ENCODE data around the gene SPATA21.
"Not testable (repeated sequence)": the region's sequence is repeated elsewhere in the genome, so short reads cannot be mapped to it uniquely, and the experiment has no call there.

SPATA21 gene

GRCh38 chr1:16461681-16462080 is 24.5 kb upstream of the SPATA21 start:
- TF ChIP-seq GATA1 (IDR thresholded peaks at IDR 0.05; ENCODE audit: low read depth, low read length): no peak
- TF ChIP-seq POLR2A (IDR thresholded peaks at IDR 0.05; ENCODE audit: low read length): no peak
- no peak for DNase-seq

- TF ChIP-seq POLR2A (IDR thresholded peaks at IDR 0.05; ENCODE audit: low read length) (no peak), GATA1 (IDR thresholded peaks at IDR 0.05; ENCODE audit: low read depth, low read length) (no peak)
- DNase-seq: no peak
These were observed 22.2 kb upstream of the SPATA21 start for GRCh38 chr1:16459352-16459925.

DNA sequence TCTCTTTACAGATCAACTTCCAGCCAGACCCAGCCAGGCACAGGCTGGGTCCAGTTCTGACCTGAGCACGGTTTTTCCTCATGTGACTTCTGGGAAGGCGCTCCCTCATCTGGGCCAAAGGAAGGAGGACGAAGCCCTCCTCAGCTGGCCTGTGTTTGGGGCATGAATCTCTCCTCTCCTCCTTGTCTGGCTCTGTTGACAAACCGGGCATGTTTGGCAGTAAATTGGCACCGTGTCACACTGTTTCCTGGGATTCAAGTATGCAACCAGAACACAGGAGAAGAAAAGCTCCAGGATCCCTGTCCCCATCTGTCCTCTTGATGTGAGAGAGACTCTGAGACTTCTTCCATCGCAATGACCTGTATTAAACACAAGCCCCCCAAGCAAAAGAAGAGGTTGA is 21.6 kb upstream of the SPATA21 start:
- no peak for TF ChIP-seq GATA1 (IDR thresholded peaks at IDR 0.05; ENCODE audit: low read depth, low read length)
- no peak for TF ChIP-seq POLR2A (IDR thresholded peaks at IDR 0.05; ENCODE audit: low read length)
- no peak for DNase-seq

GRCh38 chr1:16456151-16456550 is 18.9 kb upstream of the SPATA21 start:
- DNase-seq: not testable (repeated sequence)

DNA sequence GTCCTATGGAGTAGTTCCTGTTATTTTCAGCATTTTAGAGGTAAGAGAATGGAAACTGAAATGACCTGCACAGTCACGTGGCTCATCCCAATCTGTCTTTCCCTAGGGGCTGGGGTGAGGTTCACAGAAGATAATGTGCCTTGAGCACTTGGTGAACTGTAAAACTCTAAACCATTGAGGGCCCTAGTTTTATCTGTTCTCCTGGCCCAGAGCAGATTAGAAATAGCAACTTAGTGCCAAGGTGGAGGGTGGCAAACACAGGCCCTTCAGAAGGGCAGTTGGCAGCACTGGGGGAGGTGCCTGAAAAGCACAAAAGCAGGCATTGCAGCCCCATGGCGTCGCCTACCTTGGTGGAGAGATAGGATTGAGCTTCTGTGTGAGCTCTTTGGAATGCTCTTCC is 17.7 kb upstream of the SPATA21 start:
- TF ChIP-seq POLR2A (IDR thresholded peaks at IDR 0.05; ENCODE audit: low read length): peak; percentile 40
- DNase-seq: peak; percentile 22 to 46

DNA sequence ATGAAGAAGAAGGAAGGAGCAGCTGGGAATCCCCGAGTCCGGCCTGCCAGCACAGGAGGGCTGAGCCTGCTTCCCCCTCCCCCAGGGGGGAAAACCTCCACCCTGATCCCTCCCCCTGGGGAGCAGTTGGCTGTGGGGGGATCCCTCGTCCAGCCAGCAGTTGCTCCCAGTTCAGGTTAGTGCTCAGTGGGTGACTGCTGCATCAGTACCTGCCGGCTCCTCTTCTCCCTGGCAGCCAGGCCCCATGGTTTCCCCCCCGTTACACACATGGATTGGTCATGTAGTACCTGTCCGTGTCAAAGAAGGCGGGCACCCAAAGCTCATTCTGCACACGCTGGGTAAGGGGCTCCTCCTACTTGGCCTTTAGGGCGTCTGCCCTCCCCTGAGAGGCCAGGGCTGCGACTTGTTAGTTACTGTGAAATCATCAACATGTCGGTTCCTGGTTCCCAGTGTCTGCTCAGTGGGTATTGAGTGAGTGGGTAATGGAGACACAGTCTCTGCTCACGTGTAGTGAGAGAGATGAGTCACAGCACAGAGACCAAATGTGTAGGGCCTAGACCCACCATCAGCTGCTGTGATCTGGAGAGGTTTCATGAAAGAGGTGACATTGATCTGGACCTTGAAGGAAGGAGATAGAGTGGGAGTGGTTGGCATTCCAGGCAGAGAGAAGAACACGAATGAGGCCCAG is 14.8 kb upstream of the SPATA21 start:
- TF ChIP-seq GATA1 (IDR thresholded peaks at IDR 0.05; ENCODE audit: low read depth, low read length) (no peak), POLR2A (IDR thresholded peaks at IDR 0.05; ENCODE audit: low read length) (no peak)
- no peak for DNase-seq

- DNase-seq: no peak
- TF ChIP-seq POLR2A (IDR thresholded peaks at IDR 0.05; ENCODE audit: low read length): no peak
- no peak for TF ChIP-seq GATA1 (IDR thresholded peaks at IDR 0.05; ENCODE audit: low read depth, low read length)
These were observed 13.7 kb upstream of the SPATA21 start for GRCh38 chr1:16450863-16451481.

- no peak for DNase-seq
- TF ChIP-seq POLR2A (IDR thresholded peaks at IDR 0.05; ENCODE audit: low read length) (no peak), GATA1 (IDR thresholded peaks at IDR 0.05; ENCODE audit: low read depth, low read length) (no peak)
These were observed 12.4 kb upstream of the SPATA21 start for GRCh38 chr1:16449666-16450065.

DNA sequence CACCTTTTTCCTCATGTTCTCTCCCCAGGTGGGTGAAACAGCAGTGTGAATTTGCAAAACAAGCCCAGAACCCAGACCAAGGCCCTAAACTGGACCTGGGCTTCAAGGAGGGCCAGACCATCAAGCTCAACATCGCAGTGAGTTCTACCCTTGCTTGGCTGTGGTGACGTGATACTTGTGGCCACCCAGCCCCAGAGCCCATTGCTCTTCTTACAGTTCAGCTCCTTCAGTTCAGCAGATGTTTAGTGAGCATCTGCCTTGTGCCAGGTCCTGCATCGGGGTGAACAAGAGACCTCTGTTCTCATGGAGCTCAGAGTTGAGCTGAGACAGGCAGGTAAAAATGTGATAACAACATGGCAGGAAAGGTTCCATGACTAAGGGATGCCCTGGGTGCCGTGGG is 11.8 kb upstream of the SPATA21 start:
- no peak for DNase-seq
- TF ChIP-seq GATA1 (IDR thresholded peaks at IDR 0.05; ENCODE audit: low read depth, low read length) (no peak), POLR2A (IDR thresholded peaks at IDR 0.05; ENCODE audit: low read length) (no peak)

- TF ChIP-seq GATA1 (IDR thresholded peaks at IDR 0.05; ENCODE audit: low read depth, low read length): no peak
- DNase-seq: no peak
These were observed 10.4 kb upstream of the SPATA21 start for GRCh38 chr1:16447641-16448040.

GRCh38 chr1:16446116-16446515 is 8.9 kb upstream of the SPATA21 start:
- DNase-seq: no peak
- no peak for TF ChIP-seq POLR2A (IDR thresholded peaks at IDR 0.05; ENCODE audit: low read length)
- TF ChIP-seq GATA1 (IDR thresholded peaks at IDR 0.05; ENCODE audit: low read depth, low read length): no peak

DNA sequence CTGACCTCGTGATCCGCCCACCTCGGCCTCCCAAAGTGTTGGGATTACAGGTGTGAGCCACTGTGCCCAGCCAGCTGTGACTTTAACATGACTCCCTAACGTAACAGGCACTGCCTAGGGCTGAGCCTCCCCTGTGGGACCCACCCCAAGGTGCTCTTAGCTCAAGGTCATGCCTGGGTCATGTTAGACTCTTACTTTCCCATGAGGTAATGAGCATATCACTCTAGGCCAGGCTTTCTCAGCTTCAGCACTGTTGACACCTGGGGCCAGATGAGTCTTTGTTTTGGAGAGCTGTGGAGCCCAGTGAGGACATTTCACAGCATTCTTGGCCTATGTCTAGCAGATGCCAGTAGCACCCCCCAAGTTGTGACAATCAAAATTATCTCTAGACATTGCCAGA is 7.8 kb upstream of the SPATA21 start:
- DNase-seq: no peak
- TF ChIP-seq GATA1 (IDR thresholded peaks at IDR 0.05; ENCODE audit: low read depth, low read length) (no peak), POLR2A (IDR thresholded peaks at IDR 0.05; ENCODE audit: low read length) (no peak)

GRCh38 chr1:16443975-16444770 is 6.9 kb upstream of the SPATA21 start:
- TF ChIP-seq POLR2A (IDR thresholded peaks at IDR 0.05; ENCODE audit: low read length) (peak; percentile 71), GATA1 (IDR thresholded peaks at IDR 0.05; ENCODE audit: low read depth, low read length) (no peak)

DNA sequence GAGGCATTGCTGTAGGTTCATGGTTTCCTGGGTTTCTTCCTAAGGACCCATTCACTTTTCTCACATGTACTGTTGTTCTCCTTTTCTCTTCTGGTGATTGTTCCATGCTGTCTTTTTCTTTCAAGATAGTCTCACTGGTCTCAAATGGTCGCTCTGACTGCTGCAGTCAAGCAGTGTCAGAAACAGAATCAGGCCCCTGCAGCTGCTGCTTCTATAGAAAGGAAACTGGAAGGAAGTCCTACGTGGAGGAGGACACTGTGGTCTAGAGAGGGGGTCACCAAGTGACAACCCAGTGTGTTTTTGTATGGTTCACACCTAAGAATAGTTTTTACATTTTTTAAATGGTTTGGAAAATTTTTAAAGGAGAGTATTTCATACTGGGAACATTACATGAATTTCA is 5.7 kb upstream of the SPATA21 start:
- TF ChIP-seq POLR2A (IDR thresholded peaks at IDR 0.05; ENCODE audit: low read length) (no peak), GATA1 (IDR thresholded peaks at IDR 0.05; ENCODE audit: low read depth, low read length) (no peak)
- no peak for DNase-seq

More at GRCh38 chr1:16443975-16444770, 6.9 kb upstream of the SPATA21 start:
- peak; percentile 68 to 73 for DNase-seq
